Measurements from ENCODE around the gene DDX10.

The DDX10 gene

DNA sequence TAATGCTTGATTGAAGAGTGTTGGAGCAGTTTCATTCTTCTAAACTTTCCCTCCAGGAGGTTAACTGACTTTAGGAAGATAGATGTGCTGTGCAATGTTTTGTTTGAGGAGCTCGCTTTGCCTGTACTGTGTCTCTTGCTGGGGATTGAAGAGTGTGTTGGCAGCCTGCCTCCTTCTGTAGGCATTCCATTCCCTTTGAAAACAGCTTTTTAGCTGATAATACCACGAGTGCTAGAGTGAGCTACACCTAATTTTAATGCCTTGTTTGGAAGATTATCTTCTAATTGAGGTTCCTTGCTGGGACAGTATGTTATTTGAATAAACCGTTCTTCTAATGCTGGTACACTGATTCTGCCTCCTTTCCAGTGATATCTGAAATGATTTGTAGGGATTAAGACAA is 7.2 kb downstream of the DDX10 start:
- no peak for TF ChIP-seq CTCF (IDR thresholded peaks at IDR 0.05; ENCODE audit: borderline replicate concordance, insufficient read depth, low read depth, low read length)
- H3K4me3 ChIP-seq (ENCODE audit: low read depth, low read length) = no peak overlapping the region

- H3K4me3 ChIP-seq (ENCODE audit: low read depth, low read length) = no peak overlapping the region
- no peak for TF ChIP-seq CTCF (IDR thresholded peaks at IDR 0.05; ENCODE audit: borderline replicate concordance, insufficient read depth, low read depth, low read length)
These were observed 7.9 kb downstream of the DDX10 start for GRCh38 chr11:108672786-108673185.

DNA sequence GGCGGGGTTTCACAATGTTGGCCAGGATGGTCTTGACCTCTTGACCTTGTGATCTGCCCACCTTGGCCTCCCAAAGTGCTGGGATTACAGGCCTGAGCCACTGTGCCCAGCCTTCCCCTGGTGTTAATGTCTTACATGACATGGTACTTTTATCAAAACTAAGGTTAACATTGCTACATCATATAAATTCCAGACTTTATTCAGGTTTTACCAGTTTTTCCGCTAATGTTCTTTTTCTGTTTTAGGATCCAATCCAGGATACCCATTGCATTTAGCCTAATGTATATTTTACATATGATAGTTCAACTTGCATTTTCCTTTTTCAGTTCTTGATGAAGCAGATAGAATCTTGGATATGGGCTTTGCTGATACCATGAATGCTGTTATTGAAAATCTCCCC is 14.2 kb downstream of the DDX10 start:
- no peak overlapping the region for H3K4me3 ChIP-seq (ENCODE audit: low read depth, low read length)
- no peak for TF ChIP-seq CTCF (IDR thresholded peaks at IDR 0.05; ENCODE audit: borderline replicate concordance, insufficient read depth, low read depth, low read length)

- TF ChIP-seq CTCF (IDR thresholded peaks at IDR 0.05; ENCODE audit: borderline replicate concordance, insufficient read depth, low read depth, low read length) = no peak
- no peak overlapping the region for H3K4me3 ChIP-seq (ENCODE audit: low read depth, low read length)
These were observed 15.4 kb downstream of the DDX10 start for GRCh38 chr11:108680271-108680670.

DNA sequence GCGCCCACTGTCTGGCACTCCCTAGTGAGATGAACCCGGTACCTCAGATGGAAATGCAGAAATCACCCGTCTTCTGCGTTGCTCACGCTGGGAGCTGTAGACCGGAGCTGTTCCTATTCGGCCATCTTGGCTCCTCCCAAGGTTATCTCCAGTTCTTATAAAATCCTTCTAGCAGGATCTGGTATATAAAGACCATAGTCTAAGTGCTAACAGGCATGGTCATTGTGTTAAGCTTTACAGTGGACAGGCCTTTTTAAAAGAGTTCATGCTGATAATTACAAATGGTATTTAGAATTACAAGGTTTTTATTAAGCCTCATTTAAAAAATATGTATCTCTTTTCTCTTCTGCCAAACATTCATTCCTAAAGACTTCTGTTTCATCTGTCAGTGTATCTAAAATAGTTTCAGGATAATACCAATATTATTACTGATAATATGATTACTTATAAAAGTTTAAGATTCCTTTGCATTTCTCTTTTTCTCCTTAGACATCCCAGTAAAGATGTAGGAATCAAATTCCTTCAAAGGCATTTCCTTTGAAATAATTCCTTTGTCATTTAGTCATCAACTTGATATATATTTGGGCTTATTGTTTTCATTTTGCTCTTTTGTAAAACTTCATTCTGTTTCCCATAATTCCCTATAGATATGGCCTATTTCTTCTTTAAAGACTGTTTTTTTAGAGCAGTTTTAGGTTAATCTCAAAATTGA is 20.7 kb downstream of the DDX10 start:
- TF ChIP-seq CTCF (IDR thresholded peaks at IDR 0.05; ENCODE audit: borderline replicate concordance, insufficient read depth, low read depth, low read length) = no peak
- H3K4me3 ChIP-seq (ENCODE audit: low read depth, low read length) = no peak overlapping the region

DNA sequence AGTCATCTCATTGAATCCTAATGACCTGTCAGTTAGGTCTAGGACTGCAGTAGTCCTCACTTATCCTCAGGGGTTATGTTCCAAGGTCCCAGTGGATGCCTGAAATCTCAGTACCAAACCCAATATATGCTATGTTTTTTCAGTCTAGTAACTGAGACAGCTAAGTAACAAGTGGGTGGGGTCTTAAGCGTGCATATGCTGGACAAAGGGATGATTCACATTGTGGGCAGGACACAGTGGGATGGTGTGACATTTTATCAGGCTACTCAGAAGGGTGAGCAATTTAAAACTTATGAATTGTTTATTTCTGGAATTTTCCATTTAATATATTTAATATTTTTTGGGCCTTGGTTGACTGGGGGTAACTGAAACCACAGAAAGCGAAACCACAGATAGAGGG is 29.0 kb downstream of the DDX10 start:
- no peak overlapping the region for H3K4me3 ChIP-seq (ENCODE audit: low read depth, low read length)
- no peak for TF ChIP-seq CTCF (IDR thresholded peaks at IDR 0.05; ENCODE audit: borderline replicate concordance, insufficient read depth, low read depth, low read length)

GRCh38 chr11:108694846-108695245 is 30.0 kb downstream of the DDX10 start:
- H3K4me3 ChIP-seq (ENCODE audit: low read depth, low read length) = no peak overlapping the region
- TF ChIP-seq CTCF (IDR thresholded peaks at IDR 0.05; ENCODE audit: borderline replicate concordance, insufficient read depth, low read depth, low read length) = no peak
